Measurements from ENCODE around the gene UNCX.

GRCh38 chr7:1251796-1252539 lies 19.3 kb downstream of the UNCX start:
- no peak for TF ChIP-seq EZH2phosphoT487 (IDR thresholded peaks at IDR 0.05; ENCODE audit: insufficient read depth, low read depth)
- TF ChIP-seq EZH2 (IDR thresholded peaks at IDR 0.05; ENCODE audit: insufficient read depth, poor library complexity, severe bottlenecking): no peak

Measured in GM23248 (cell line).